OCI-LY1 (cell line): ENCODE data around the gene ARID3A.

ENCODE experiments used
- CTCF ChIP-seq: fragments of 200-600 bp; sonication (generic), shearing (Covaris generic); IDR thresholded peaks from 2 replicates; pipeline ENCODE4 v1.5.1; 2017; ENCODE audit warnings: mild to moderate bottlenecking, antibody characterized with exemption, low read length, moderate library complexity, mixed read lengths
- EZH2 ChIP-seq: fragments of 200-600 bp; sonication (generic), shearing (Covaris generic); IDR thresholded peaks from 2 replicates; pipeline ENCODE4 v1.8.0; 2017; ENCODE audit warnings: borderline replicate concordance, mixed run types, mild to moderate bottlenecking, antibody characterized with exemption, low read length, moderate library complexity, mixed read lengths

- no peak for TF ChIP-seq CTCF
- no peak for TF ChIP-seq EZH2
Measured at GRCh38 chr19:1017906-1018305, 92.1 kb downstream of the ARID3A start.
